ENCODE data around the gene GMDS.

The GMDS gene

DNA sequence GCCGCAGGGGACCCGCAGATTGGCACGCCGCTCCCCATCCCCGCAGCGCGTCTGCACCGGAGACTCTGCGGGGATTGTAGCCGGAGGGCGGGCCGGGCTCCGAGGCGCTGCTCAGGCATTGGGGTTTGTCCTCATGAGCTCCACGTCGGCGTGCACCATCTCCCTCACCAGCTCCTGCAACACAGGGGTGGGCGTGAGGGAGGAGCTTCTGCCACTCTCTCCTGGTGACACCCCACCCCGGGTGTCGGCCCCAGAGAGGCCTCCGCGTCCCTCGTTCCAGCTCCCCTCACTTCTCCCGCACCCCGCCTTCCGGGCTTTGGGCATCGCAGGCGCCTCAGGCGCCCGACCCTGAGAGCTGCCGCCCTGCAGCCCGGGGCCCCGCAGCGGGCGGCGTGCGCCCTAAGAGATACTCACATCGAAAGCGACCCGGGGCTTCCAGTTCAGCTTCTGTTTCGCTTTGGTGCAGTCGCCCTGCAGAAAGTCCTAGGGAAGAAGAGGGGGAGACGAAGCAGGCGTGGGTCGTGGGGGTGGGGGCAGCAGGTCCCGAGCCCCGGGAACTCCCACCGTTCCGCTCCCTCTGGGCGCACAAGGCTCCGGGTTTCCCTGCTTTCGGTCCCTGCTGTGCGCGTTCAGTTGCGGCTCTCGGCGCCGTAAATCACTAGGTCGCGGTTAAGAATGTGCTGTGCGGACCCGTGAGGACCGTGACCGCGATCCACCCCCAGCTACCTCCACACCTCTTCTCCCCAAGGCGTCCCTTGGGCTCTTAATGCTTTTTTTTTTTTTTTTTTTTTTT is 621.2 kb downstream of the GMDS start:
- no peak for DNase-seq (ENCODE audit: low read depth)

DNA sequence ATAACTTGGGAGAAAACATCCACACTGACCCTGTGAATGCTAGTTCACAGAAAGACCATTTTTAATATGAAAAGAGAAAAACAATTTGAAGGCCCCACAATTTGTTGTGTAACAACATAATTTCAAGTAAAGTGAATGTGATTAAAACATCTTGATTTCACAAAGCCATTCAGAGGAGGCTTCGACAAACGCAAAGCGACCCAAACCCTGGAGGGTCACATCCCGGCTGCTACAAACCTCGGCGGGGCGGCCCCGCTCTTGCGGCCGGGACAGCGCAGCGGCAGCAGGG is 621.7 kb downstream of the GMDS start:
- no peak for DNase-seq (ENCODE audit: low read depth)

DNA sequence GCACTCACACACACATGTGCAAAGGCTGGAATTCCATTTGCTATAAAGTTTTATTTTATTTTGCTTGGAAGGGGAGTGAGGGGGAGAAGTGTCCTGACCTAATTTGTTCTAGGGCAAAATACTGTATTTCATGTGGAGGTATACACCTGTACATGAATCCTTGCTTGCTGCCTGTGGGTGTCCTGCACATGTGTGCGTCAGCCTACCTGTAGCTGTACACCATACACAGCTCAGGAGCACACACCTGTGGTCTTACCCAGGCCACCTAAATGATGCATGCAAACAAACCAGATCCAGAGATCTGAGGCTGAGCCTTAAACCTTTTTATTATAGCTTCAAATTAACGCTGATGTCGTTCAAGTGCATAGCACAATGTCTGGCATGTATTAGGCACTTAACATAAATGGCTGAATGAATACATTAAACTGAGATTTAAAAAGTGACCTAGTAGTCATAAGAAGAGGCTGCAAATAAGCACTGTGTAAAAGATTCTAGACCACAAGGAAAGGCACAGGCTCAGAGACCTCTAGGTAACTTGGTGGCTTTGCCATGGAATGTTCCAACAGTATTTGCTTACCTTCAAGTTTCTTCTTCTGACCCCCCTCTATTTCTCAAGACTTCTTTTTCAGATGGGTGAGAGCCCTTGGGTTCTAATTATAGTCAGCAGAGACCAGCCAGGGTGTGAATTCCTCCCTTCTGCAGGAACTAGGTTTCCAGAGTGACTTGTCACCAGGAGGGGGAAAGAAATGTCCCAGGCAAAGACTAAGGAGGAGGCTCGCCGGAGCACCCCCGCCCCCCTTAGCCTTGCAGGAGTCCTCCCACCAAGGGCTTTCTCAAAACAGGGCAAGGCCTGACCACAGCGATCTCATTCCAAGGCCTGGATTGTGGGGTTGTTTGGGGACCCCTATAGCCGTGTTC is 622.3 kb downstream of the GMDS start:
- no peak for DNase-seq (ENCODE audit: low read depth)

DNA sequence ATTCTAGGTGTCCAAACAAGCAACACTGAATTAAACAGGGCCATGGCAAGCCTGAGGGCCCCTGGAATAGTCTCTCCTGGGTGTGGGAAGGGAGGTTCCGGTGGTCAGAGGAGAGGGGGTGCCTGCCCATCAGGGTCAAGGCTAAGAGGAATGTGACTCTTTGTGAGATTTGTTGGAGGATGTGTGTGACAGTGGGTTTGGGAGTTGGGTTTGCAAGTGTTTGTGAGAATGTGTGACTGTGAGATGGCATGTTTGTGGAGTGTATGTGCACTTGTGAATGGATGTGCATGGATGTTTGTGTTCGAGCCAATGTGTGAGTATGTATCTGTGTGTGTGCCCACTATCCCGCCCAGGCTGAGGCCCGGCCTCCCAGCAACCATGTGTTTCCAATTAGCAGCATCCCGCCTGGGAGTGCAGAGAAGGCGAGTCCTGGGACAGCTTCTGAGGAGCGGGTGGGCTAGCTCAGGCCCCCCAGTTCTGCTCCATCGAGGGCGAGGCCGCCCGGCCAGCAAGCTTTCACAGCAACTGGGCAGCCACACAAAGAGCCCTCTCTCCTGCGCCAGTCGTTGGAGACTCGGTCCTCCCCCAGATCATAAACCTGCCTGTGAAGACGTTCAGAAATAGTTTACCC is 623.1 kb downstream of the GMDS start:
- no peak for DNase-seq (ENCODE audit: low read depth)

DNA sequence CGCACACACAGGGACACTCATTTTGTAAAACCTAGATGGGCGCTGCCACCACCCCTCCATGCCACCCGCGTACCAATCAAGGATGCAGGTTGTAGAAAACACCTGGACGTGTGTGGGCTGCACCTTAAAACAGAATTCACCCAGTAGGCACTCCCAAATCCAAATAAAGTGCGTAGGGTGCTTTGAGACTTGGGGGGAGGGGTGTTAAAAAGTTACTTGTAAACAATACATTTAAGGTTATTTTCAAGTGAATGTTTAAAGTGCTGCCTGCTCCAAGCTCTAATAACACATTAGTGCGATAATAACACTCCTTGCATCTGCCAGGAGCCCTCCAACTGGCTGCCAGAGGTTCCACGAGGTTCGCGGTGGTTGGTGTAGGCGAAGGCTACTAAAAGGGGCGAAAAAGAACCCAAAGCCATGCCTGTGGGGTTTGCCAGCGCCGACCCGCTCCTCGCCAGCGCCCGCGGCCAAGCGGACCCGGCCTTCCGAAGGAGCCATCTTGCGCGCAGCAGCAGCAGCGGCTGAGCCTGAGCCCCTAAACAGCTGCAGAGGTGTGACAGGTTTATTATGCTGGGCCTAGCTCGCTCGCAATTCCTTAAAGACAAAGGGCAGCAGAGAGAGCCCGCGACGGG is 624.2 kb downstream of the GMDS start:
- no peak for DNase-seq (ENCODE audit: low read depth)

DNA sequence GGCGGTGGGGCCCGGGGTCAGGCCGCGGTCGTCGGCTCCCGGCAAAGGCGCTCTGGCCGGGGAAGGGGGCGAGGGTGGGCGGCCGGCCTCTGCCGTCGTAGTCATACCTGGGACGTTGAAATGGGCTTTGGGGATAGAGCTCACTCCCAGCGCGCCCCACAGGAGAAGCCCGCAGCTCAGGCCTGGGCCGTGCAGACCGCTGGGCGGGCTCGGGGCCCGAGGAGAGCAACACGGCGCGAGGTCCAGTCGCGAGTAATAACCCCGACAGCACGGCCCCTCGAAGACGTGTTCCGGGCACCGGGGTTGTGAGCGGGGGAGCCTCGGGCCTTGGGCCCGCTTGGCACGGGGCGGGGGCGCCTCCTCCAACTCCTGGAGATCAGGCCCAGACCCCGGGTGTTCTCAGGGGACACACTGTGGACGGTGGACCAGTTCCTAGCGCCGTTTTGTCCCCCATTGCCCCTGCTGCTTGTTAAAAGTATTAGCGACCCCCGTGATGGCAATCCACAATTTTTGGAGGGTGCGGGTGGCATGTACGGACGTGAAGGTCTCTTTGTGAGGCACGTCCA is 624.8 kb downstream of the GMDS start:
- DNase-seq (ENCODE audit: low read depth): no peak

DNA sequence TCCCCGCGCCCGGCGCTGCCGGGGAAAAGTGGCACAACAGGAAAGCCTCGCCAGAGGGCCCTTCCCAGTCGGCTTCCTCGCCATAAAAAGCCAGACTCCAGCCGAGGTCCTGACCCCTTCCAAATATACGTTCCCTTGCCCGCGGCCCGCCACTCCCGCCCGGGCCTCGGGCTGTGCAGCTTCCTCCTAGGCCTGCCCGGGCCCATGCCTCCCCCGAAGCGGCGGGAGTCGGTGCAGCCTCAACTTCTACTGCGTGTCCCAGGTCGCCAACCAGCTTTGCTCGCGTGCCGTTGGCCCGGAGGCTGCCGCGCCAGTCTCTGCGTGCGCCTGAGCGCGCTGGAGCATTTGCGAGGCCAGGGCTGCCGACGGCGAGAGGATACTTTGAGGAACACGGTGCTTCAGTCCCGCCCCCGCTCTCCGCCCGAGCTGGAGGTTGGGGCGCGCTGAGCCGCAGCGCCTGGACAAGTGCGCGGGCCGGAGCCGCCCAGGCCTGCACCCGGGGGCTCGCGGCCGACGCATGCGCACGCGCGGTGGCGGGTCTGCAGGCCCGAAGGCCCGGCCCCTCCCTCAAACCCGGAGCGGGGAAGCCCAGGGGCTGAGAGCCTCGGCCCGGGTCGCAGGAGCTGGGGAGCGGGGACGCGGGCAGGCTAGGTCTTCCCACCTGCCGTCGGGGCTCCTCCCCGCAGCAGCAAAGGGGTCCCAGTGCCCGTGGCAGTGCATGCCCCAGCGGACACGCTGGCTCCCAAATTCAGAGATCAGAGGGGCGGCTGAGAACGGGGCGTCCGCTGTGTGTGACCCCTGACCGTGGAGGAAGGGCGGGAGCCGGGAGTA is 625.5 kb downstream of the GMDS start:
- no peak for DNase-seq (ENCODE audit: low read depth)

DNA sequence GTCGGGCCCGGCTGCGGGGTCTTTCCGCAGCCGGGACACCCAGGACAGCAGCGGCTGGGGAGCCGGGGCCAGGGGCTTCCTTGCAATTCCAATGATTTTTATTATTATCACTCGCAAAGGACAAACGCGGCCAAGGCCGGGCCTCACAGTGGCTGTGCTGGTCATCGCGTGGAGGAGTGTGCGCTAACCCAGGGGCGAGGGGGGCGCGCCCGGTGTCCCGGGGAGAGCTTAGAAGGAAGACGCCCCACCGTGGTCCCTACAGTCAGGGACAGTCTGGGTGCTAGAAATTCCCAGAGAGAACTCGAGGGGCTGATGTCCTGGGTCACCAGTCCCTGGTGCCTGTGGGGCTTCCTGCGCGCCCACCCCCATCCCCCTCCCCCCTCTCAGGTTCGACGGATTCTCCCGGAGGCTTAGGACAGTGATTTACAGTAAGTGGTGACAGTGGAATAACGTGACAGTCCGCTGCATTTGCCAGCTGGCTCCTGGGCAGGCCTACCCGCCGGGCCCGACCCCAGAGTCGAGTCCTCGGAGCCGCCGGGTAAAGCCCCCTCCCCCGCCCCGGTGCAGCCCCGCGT is 626.2 kb downstream of the GMDS start:
- DNase-seq (ENCODE audit: low read depth): no peak

DNA sequence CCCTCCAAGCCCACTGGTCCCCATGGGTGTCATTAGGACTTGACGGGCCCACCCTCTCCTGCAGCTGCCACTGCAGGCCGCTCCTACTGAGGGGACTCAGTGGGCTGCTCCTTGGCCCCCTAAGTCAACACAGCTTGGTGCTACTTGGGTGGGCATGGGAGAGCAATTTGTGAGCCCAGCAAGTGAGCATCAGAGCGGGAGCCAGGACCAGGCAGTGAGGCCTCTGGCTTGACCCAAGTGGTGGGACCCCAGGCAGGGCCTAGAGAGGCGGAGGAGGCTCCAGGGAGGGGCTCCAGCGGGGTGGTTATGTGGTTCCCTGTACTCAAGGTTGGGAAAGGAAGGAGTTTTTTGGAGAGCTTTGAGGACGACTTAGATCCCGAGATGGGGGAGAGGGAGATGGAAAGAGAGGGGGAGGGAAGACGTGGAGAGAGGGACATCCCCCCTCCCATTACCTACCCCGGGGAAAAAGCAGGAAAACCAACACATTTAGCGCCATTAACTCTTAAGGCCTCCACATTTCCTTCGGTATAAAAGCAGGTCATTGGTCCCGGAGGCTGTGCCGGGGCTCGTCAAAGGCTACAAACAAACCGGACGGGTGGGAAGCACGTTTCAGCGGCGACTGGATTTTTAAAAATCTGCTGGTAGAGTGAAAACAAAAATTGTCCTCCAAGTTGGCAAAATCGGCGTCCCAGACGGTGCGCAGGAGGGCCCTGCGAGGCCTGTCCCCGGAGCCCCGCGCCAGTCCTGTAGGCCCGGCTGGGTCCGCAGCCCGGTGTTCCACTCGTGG is 626.9 kb downstream of the GMDS start:
- DNase-seq (ENCODE audit: low read depth): no peak

DNA sequence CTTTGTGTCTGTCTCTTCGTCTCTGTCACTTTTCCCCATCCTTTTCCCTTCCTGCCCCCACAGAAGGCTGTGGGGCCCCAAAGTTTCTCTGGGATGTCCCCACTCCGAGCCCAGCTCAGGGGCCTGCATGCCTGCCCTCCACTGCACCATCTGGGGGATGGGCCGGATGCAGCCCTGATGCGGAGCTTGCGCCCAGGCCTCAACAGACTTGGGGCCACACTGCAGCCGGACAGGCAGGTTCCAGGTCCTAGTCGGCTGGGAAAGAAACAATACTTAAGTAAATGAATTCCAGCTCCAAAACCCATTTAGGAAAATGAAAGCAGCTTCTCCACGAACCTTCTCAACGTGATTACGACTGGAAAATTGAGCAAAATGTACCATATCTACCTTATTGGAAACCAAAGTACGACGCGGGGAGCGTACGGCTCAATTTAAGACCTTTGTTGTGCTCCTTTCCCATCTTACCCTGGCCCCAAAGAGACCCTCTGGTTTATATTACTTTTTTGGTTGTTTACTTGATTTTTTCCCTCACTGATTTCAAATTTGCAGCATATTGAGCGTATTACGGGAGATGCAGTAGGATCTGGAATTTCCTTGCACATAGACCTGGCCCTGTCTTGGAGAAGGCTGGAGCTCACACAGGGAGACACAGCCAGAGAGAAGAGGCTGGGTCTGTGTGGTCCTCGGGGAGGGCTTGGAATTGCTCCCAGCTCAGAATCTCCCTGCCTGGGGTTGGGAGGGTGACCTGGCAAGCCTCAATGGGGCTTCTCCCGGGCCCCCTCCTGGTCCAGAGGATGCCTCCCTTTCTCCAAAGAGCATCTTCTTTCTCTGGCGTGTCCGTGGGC is 627.7 kb downstream of the GMDS start:
- DNase-seq (ENCODE audit: low read depth): no peak

DNA sequence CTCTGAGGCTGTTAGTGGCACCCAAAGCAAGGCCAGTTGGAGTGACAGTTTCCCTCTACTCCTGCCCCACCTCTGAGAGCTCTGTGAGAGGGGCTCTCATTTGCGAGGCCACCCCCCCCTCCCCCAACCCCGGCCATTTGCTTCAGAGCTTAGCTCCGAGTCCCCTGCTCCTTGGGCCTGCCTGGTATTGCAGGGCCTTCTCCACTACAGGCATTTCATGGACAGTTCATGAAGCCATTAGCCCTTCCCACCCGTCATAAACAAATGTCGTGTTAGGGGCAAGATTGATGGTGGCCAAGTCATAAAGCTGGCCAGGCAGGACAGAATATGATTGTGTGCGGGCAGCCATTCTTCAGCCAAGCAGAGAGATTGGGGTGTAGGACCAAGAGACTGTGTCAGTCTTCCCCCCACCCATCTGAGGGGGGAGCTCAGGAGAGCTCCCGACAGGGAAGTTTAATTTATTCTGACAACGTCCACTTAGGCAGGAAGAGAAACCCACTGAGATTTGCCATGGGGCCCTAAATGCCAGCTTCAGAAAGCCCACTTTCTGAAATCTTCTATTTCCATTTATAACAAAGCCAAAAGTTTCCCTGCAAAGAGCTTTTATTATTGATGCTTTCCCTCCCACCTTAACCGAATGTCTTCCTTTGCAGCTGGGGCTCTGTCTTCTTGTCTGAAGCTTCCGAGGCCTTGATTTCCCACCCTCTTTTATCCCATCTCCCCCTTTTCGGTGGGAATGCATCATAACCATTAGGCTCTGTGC is 628.5 kb downstream of the GMDS start:
- DNase-seq (ENCODE audit: low read depth): no peak

DNA sequence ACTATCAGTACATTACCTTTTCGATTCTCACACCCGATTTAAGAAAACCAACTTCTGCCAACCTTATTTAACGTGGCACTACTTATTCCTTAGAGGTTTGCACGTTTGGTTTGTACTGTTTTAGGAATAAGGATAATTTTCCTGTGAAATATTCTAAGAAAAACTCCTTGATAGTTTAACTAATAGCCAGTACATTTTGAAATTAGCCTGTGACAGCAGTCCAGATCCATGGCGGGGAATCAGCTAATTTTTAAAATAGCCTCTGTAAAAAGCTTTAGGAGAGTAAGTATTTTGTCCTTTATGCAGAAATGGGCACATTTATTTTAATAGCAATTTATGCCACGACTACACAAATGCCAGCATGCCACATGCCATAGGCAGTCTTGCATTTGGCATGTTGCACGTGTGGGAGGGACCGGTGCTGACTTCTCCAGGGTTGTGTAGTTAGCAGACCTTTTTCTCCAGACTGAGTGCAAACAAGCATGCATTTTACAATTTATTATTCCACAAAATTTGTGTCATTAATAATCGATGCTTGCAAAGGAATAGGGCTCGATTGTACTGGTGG is 629.5 kb downstream of the GMDS start:
- DNase-seq (ENCODE audit: low read depth): no peak

DNA sequence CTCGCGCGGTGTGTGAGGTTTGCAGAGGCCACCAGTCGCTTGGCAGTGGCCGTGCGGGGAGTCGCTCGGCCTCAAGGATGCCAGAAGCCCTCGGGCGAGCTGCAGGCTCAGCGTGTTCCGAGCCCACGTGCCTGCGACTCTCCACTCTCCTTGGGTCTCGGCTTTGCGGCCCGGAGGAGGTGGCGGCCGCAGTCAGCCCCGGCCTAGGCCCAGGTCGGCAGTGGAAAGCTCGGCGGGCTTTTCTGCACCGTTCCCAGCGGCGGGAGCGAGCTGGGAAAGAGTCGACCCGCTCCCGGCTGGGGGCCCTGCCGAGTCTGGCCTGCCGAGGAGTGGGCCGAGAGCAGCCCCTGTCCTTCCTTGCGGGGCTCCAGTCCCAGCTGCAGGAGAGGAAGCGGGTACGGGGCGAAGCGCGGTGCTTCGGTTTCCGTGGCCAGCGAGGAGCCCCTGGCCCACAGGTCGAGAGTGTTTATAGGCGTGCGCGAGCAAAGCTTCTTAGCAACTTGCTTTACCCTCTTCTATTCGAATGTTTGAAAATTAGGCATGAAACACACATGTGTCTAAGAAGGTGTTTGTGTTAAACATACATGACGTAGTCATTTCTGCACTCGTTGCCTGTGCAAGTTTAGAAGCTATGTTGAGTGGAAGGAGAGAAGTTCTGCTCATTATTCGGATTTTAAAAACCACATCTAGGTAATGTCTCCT is 630.1 kb downstream of the GMDS start:
- no peak for DNase-seq (ENCODE audit: low read depth)

DNA sequence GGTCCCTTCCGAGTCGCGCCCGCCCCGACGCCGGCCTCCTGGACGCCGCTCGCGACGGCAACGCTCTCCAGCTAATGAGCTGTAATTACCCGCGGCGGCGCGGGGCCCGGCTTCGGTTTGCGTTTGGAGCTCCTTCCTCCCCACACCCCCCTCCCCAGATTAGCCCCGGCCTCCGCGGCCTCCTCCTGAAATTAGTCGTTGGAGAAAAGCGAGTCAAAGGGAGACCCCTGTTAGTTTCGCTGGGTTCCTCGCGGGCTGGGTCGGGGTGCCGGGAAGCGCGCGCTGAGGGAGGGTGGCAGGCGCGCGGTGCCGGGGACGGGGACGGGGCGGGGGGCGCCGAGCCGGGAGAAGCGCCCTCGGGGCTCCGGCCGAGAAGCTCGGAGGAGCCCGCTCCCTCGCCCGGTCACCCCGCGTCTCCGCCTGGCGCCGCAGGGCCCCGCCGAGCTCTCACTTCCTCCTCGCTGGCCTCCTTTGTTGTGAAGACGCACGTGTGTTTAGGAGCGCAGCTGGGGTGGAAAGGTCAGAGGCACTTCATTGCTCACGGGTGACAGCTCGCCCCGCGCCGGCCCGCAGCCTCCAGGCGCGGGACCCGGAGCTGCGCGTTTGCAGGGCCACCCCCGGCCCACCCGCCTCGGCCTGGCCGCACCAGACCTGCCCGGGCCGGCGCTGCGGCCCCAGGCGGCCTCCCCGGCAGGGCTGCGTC is 630.8 kb downstream of the GMDS start:
- DNase-seq (ENCODE audit: low read depth): no peak

DNA sequence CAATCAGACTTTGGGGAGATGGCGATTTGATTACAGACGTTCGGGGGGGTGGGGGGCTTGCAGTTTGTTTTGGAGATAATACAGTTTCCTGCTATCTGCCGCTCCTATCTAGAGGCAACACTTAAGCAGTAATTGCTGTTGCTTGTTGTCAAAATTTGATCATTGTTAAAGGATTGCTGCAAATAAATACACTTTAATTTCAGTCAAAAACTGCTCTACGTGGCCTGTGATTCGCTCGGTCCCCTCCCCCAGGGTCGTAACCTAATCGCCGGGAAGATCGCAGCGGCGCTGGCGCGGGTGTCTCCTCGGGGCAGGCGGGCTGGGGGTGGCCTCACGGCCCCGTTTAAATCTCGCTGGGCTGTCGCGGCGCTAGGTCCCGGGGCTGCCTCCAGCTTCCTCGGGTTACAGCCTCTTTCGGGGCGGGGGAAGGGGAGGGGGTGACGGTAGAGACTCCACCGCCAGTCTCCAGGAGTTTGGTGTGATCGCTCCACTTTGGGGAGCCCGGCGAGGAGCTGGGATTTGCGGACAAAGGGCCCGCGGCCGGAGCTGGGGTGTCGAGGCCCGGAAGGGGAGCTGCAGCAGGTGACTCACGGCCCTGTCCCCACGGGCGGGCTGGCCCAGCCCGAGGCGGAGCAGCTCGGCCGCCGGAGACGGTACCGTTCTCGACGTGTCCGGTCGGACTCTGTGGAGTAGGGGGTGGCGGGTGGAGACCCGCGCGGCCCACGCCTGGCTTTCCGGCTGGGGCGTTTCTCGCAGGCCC is 631.5 kb downstream of the GMDS start:
- no peak for DNase-seq (ENCODE audit: low read depth)

DNA sequence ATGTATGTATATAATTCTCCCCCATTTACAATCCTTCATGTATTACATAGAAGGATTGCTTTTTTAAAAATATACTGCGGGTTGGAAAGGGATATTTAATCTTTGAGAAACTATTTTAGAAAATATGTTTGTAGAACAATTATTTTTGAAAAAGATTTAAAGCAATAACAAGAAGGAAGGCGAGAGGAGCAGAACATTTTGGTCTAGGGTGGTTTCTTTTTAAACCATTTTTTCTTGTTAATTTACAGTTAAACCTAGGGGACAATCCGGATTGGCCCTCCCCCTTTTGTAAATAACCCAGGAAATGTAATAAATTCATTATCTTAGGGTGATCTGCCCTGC is 632.1 kb downstream of the GMDS start:
- DNase-seq (ENCODE audit: low read depth): no peak
